Measurements from ENCODE around the gene BAIAP2L1.

DNA sequence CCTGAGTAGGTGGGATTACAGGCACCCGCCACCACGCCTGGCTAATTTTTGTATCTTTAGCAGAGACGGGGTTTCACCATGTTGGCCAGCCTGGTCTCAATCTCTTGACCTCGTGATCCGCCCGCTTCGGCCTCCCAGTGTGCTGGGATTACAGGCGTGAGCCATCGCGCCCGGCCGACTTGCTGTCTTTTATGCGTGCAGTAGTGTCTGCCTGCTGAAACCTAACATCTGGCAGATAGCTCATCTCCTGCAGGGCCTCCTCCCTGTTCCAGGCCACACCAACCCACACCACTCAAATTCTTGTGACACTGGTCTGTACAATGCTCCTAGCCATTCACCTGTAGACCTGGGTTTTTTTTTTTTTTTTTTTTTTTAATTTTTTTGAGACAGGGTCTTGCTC, 41.5 kb downstream of the BAIAP2L1 start:
- TF ChIP-seq, protein P1, sequence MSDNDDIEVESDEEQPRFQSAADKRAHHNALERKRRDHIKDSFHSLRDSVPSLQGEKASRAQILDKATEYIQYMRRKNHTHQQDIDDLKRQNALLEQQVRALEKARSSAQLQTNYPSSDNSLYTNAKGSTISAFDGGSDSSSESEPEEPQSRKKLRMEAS (IDR thresholded peaks at IDR 0.05; ENCODE audit: low read depth, low read length) = no peak
- TF ChIP-seq POLR2A (IDR thresholded peaks at IDR 0.05; ENCODE audit: extremely low read depth, insufficient read length) = no peak
- TF ChIP-seq, protein P2, sequence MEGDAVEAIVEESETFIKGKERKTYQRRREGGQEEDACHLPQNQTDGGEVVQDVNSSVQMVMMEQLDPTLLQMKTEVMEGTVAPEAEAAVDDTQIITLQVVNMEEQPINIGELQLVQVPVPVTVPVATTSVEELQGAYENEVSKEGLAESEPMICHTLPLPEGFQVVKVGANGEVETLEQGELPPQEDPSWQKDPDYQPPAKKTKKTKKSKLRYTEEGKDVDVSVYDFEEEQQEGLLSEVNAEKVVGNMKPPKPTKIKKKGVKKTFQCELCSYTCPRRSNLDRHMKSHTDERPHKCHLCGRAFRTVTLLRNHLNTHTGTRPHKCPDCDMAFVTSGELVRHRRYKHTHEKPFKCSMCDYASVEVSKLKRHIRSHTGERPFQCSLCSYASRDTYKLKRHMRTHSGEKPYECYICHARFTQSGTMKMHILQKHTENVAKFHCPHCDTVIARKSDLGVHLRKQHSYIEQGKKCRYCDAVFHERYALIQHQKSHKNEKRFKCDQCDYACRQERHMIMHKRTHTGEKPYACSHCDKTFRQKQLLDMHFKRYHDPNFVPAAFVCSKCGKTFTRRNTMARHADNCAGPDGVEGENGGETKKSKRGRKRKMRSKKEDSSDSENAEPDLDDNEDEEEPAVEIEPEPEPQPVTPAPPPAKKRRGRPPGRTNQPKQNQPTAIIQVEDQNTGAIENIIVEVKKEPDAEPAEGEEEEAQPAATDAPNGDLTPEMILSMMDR (IDR thresholded peaks at IDR 0.05; ENCODE audit: low read depth, low read length) = no peak

All from NB4 (cell line).